GM21447 (cell line): ENCODE results near the gene POPDC2.

Experiments
- ATAC-seq: cut with Tn5 transposase; IDR thresholded peaks from one replicate; pipeline ENCODE4 v1.9.1; 2021; ENCODE audit not compliant: unreplicated experiment

Gene POPDC2

DNA sequence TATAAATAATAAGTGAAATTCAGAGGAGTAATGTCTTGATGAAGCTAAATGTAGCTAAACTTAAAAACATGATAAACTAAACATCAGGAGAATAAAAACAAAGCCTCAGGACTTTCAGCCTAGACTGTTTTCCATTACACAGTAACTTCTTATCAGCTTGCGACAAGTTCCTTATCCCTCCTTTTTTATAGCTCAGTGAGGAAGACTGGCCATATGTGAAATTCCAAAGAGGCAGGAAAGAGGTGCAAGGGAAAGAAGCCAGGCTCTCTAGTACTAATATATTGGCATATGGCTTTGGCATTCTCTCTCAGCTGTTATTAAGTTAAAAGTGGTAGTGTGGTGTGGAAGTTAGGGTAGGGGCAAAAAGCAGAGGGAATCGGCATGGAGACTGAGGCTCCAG lies 12.4 kb upstream of the POPDC2 start:
- ATAC-seq = no peak

- ATAC-seq = no peak
Measured at GRCh38 chr3:119669906-119670570, 9.6 kb upstream of the POPDC2 start.

- ATAC-seq = no peak
Measured at GRCh38 chr3:119665954-119666559, 5.7 kb upstream of the POPDC2 start.

DNA sequence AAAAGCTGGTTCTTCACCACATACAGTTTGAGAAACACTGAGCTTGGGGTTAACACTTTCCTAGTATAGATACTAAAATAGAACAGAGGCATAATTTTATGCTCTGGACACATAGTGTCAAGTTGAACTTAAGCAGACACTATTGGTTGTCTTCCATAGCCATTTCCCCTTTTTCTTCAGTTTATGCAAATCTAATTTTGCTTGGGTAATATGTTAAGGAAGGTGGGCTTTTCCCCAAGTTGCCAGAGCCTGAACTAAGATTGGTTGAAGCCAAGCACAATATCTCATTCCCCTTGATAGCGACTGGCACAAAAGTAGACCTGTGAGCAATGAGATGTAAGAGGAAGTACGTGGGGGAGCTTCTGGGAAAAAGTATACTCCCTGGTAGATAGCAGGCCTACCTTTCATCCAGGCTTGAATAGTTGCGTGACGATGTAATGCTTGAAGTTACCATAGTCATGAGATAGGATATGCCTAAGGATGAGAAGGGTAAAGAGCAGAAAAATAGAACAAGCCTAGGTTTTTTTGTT lies 4.5 kb upstream of the POPDC2 start:
- ATAC-seq = no peak

DNA sequence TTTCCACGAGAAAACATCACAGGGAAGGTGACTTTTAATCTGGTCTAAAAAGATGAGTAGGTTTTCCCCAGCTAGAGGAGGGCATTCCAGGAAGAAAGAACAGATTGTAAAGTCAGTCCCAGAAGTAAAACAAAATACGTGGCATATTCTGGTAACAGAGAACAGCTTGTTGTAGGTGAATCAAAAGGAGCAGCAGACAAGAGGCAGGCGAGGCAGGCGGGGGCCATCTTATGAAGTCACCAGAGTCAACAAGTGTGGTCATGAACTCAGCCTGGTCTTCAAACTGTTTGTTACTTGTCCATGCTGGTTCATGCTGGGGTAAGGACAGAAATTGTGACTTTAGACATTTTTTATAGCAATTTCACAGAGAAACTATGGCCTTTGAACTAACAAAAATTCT lies 4.0 kb upstream of the POPDC2 start:
- no peak for ATAC-seq

GRCh38 chr3:119663885-119664284 lies 3.5 kb upstream of the POPDC2 start:
- ATAC-seq = no peak

GRCh38 chr3:119662604-119663373 lies 2.4 kb upstream of the POPDC2 start:
- ATAC-seq = no peak

DNA sequence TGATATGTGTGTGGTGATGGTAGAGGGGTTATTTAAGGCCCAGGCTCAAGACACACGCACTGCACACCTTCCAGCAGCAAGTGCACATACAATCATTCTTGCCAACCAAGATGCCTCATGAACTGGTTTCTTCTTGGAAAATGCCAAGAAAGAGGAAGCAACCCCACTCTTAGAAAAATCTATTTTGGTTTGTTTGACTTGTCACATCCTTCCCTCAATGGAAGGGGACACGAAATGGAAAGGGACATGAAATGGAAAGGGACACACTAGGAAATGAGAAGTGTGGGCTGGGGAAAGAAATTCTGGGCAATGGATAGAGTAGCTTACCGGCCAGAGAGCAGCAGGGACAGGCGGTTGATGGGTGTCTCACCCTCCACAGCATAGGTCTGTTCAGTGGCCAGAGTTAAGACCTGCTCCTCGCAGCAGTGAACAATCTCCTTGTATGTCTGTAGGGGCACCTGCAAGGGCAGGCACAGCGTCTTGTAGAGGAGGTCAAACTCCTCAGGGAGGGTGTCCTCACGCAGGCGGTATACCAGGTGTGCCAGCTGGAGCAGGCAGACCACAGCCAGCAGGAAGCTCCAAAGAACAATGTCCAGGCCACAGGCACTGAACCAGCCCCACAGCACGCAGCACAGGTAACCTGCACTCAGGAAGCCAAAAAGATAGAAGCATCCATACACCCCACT lies 640 bp downstream of the POPDC2 start:
- ATAC-seq = no peak

DNA sequence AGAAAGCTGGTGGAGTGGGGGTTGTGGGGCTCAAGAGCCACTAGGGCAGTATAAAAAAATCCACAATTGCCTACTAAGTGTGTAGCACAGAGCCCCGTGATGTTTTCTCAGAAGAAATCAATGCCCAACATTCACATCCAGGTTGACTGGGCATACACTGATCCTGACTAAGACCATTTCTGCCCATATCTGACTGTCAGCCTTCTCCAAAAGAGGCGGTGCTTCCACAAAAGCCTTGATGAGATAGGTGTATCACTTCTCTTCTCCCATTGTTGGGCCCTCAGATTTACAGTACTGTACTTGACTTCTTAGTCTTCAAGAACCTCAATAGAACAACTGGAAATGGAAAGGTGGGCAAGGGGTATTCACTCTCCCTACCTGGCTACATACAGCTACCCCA lies 1.4 kb downstream of the POPDC2 start:
- ATAC-seq = no peak

DNA sequence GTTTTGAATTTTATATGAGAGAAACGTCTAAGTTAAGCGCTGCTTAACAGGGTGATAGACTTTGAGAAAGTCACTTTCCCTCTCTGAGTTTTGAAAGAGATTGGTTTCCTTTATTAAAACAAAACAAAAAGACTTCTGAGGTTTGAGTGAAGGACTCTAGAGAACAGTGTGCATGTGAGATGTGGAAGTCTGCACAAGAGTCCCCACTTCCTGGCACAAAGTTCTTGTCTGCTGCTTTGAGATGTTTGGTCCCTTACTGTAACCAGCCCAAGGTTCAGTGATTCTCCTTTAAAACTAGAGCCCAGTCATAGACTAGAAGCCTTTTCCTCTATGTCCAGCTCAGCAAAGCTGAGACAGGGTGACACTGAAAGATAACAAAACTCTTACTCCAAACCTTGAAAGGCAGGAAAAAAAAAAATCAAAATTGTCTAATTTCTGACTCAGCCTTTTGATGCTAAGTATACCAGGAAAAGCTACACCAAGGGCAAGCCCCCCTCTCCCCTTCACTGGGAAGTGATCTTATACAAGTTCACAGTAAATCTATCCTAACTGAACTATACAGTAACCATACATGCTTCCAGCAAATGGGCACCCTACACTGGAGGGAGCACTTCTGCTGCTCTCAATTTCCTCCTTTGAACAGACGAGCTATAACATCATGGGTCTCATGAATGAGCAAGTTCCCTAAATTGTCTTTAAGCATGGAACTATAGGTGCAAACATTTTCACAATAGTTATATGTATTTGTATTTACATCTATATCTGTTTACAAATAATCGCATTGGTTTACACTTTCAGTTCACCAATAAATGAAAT lies 2.3 kb downstream of the POPDC2 start:
- no peak for ATAC-seq

- no peak for ATAC-seq
Measured at GRCh38 chr3:119653876-119654275, 6.5 kb downstream of the POPDC2 start.

GRCh38 chr3:119652306-119653033 lies 7.9 kb downstream of the POPDC2 start:
- no peak for ATAC-seq

DNA sequence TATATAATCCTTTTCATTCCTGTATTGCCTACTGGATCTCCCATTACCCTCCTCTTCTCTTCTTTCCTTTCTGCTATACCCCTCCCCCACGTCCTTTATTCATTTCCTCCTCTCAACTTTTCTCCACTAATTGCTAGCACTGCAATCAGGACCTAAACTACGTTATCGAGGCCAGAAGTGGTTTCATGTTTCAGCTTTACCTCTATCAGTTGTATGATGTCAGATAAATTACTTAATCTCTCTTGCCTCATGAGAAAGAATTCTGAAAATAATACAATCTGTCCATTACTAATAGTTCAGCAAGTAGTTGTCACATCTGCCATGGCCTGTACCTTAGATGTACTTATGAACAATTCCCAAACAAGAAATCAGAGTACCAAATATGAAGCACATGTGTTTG lies 10.6 kb downstream of the POPDC2 start:
- no peak for ATAC-seq

- no peak for ATAC-seq
Measured at GRCh38 chr3:119647843-119648575, 12.4 kb downstream of the POPDC2 start.

GRCh38 chr3:119647171-119647570 lies 13.2 kb downstream of the POPDC2 start:
- no peak for ATAC-seq

GRCh38 chr3:119645813-119646212 lies 14.6 kb downstream of the POPDC2 start:
- ATAC-seq = no peak

DNA sequence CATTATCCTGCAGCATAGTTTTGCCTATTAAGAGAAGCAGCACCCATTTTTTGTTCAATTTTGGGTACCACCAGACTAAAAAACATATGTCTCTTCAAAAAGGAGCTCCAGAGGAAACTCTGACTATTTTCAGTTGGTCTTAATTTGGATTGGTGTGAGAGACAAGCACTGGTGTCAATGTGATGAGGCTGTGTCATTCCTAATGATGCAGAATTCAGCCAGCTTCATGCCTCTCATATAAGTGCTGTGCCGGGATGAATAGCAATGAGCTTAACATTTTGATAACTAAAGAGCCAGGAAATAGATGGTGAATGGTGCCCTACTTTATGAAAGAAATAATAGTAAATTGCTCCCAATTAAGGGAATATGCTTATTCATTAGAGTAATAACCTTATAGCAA lies 15.9 kb downstream of the POPDC2 start:
- no peak for ATAC-seq

- no peak for ATAC-seq
Measured at GRCh38 chr3:119643528-119643927, 16.9 kb downstream of the POPDC2 start.

- ATAC-seq = no peak
Measured at GRCh38 chr3:119642746-119643473, 17.5 kb downstream of the POPDC2 start.
